B cell (primary cell): Measurements from ENCODE around the gene RHEBL1. TPM values are rescaled to one million over a fixed set of nuclear protein-coding genes. Genes with fewer than 3 reads are reported as not detected.

Source experiments
- ATAC-seq: fragments of 200-7000 bp; cut with Tn5 transposase; one replicate; pipeline ENCODE4 v1.10.0; 2021; ENCODE audit warnings: low read depth, mild to moderate bottlenecking, moderate number of reproducible peaks, moderate library complexity
- CTCF ChIA-PET: fragments of 350-600 bp; sonication (Branson Sonifier 250); formaldehyde crosslinking; loops from one replicate; lab custom pipeline; 2021; ENCODE audit warnings: antibody characterized with exemption, inconsistent platforms; lab: Charles Lee
- POLR2A ChIA-PET: fragments of 350-600 bp; sonication (Branson Sonifier 250); formaldehyde crosslinking; loops from one replicate; lab custom pipeline; 2021; ENCODE audit warnings: antibody characterized with exemption; lab: Charles Lee
- DNase-seq: peaks from one replicate; pipeline ENCODE4 v3.0.0; 2013
- H2AFZ ChIP-seq: 2 replicates; pipeline ENCODE4 v1.6.1; 2012; ENCODE audit warnings: mild to moderate bottlenecking, low read depth, low read length; ENCODE audit not compliant: insufficient read depth, poor library complexity, severe bottlenecking
- H3K27ac ChIP-seq, 2 donors: 1 replicate in 1 of 2; 2 replicates in 1 of 2; pipeline ENCODE4 v1.5.1; 2012 to 2013; ENCODE audit warnings: low read length in 2 of 2, mild to moderate bottlenecking in 2 of 2, moderate library complexity in 1 of 2
- H3K27me3 ChIP-seq, 4 experiments: fragments of 200-600 bp in 1 of 4; sonication (generic) in 1 of 4; replicated peaks in 1 of 4; 1 replicate in 2 of 4; 2 replicates in 2 of 4; pipeline versions ENCODE4 v1.6.1 to v1.7.0; 2013 to 2016; ENCODE audit warnings: low read length in 3 of 4, mild to moderate bottlenecking in 2 of 4, mixed read lengths in 1 of 4, moderate library complexity in 1 of 4; ENCODE audit not compliant: insufficient read depth in 4 of 4, control insufficient read depth in 3 of 4; ENCODE audit errors: control extremely low read depth in 1 of 4
- H3K36me3 ChIP-seq, 2 experiments: replicated peaks in 1 of 2; 1 replicate in 1 of 2; 2 replicates in 1 of 2; pipeline versions ENCODE4 v1.6.1 to v1.7.1; 2013; ENCODE audit warnings: low read length in 1 of 2; ENCODE audit not compliant: insufficient read depth in 2 of 2, control insufficient read depth in 1 of 2; ENCODE audit errors: control extremely low read depth in 1 of 2, extremely low read depth in 1 of 2
- H3K4me1 ChIP-seq, 2 donors: fragments of 200-600 bp in 1 of 2; sonication (generic) in 1 of 2; 1 replicate in 1 of 2; 2 replicates in 1 of 2; pipeline versions ENCODE4 v1.5.1 to v1.6.1; 2013 to 2017; ENCODE audit warnings: low read length in 2 of 2; ENCODE audit not compliant: control insufficient read depth in 2 of 2, insufficient read depth in 2 of 2
- H3K4me2 ChIP-seq: replicated peaks from 2 replicates; pipeline ENCODE3; 2012; ENCODE audit warnings: mild to moderate bottlenecking, low read depth, low read length; ENCODE audit not compliant: poor library complexity, severe bottlenecking
- H3K4me3 ChIP-seq, 5 experiments: fragments of 200-600 bp in 1 of 5; sonication (generic) in 1 of 5; 1 replicate in 3 of 5; 2 replicates in 2 of 5; pipeline versions ENCODE4 v1.5.1 to v1.7.0; 2011 to 2016; ENCODE audit warnings: low read length in 4 of 5, mild to moderate bottlenecking in 4 of 5, low read depth in 2 of 5, control low read depth in 1 of 5, moderate library complexity in 1 of 5; ENCODE audit not compliant: insufficient read depth in 1 of 5; ENCODE audit errors: control extremely low read depth in 1 of 5, extremely low read depth in 1 of 5
- H3K79me2 ChIP-seq: fragments of 200-600 bp; sonication (generic); one replicate; pipeline ENCODE4 v1.6.0; 2016; ENCODE audit warnings: low read length; ENCODE audit not compliant: control insufficient read depth, insufficient read depth
- H3K9ac ChIP-seq: fragments of 200-600 bp; sonication (generic); 2 replicates; pipeline ENCODE4 v1.6.1; 2017; ENCODE audit warnings: mild to moderate bottlenecking, low read length, moderate library complexity
- H3K9me3 ChIP-seq, 3 donors: one replicate each; pipeline versions ENCODE4 v1.6.1 to v1.7.1; 2013; ENCODE audit warnings: low read length in 2 of 3; ENCODE audit not compliant: control insufficient read depth in 2 of 3, insufficient read depth in 1 of 3; ENCODE audit errors: control extremely low read depth in 1 of 3
- H4K20me1 ChIP-seq: 2 replicates; pipeline ENCODE4 v1.6.0; 2012; ENCODE audit warnings: mild to moderate bottlenecking, low read length; ENCODE audit not compliant: insufficient read depth, control insufficient read depth, poor library complexity, severe bottlenecking
- H3K27ac Mint-ChIP-seq: one replicate; pipeline ENCODE4 v1.8.0; 2021; ENCODE audit warnings: mixed read lengths
- H3K27me3 Mint-ChIP-seq: one replicate; pipeline ENCODE4 v1.8.0; 2021; ENCODE audit warnings: mixed read lengths
- H3K4me1 Mint-ChIP-seq: one replicate; pipeline ENCODE4 v1.8.0; 2021; ENCODE audit warnings: mixed read lengths
- H3K4me3 Mint-ChIP-seq: one replicate; pipeline ENCODE4 v1.8.0; 2021; ENCODE audit warnings: mixed read lengths
- H3K9me3 Mint-ChIP-seq: one replicate; pipeline ENCODE4 v1.8.0; 2022; ENCODE audit warnings: mixed read lengths; ENCODE audit not compliant: insufficient read depth
- CTCF ChIP-seq: fragments of 200-600 bp; IDR thresholded peaks from one replicate; pipeline ENCODE4 v1.8.0; 2022; ENCODE audit warnings: antibody characterized with exemption, mild to moderate bottlenecking
- EZH2 ChIP-seq: IDR thresholded peaks from 2 replicates; pipeline ENCODE4 v1.6.1; 2012; ENCODE audit warnings: borderline replicate concordance, low read depth, mild to moderate bottlenecking, moderate library complexity, low read length; ENCODE audit not compliant: insufficient read depth, poor library complexity, severe bottlenecking
- WGBS: methylation state at CpG from one replicate; pipeline ENCODE4 v1.1.5; 2013; ENCODE audit warnings: missing lambda C conversion rate; ENCODE audit not compliant: insufficient coverage; 5-methylcytosine and 5-hydroxymethylcytosine counted together
- intact Hi-C: fragments of 100-400 bp; cut with micrococcal nuclease; formaldehyde crosslinking; loops from one replicate; pipeline ENCODE4 v1.10.0; 2022
- polyA plus RNA-seq: library from polyadenylated mRNA; depleted of rRNA; stranded (reverse); fragments of >200 nt; gene quantifications from 2 replicates; pipeline ENCODE4 v1.2.3, GENCODE V29; 2012
- total RNA-seq, 2 donors: library from RNA; stranded (reverse); fragments of 120-200 nt in 1 of 2; gene quantifications; 1 replicate in 1 of 2; 2 replicates in 1 of 2; pipeline versions ENCODE4 v1.2.3 to v1.2.4, GENCODE V29; 2013 to 2022

Gene RHEBL1
- total and polyA plus RNA-seq, 2 donors (not counting 1 experiment from before 2014, with no cell fraction given): 3.0 to 6.1 TPM

- Histone ChIP-seq H3K4me2 (no peak overlapping the region), H3K27ac (no peak overlapping the region), H3K9me3 (no peaks in the 10 kb centered on the region), H3K27me3 (no peaks in the 10 kb centered on the region), H3K4me1 (no peaks in the 10 kb centered on the region), H4K20me1 (peaks cover 54% of the 10 kb centered on the region), H3K79me2 (peaks cover 67% of the 10 kb centered on the region), H2AFZ (no peak overlapping the region), H3K36me3 (peaks cover 2 to 97% of the 10 kb centered on the region in 2 experiments), H3K9ac (no peak overlapping the region), H3K4me3 (no peak overlapping the region)
- intact Hi-C loops: no loop called here
- POLR2A ChIA-PET: no interaction called here
- no peak for ATAC-seq
- CTCF ChIA-PET: interaction anchor here (0.6 to 4.2 kb wide), 4 partner anchors 27 to 125 kb away, joined by 3 to 22 read pairs (median 4); partner anchors contain the start of gene PRKAG1
- WGBS: 98% methylated on average over 7 of the region's 12 CpGs
- Mint-ChIP-seq H3K27me3 (no peaks in the 10 kb centered on the region), H3K4me1 (peaks cover 2% of the 10 kb centered on the region), H3K4me3 (no peak overlapping the region), H3K9me3 (no peaks in the 10 kb centered on the region), H3K27ac (no peak overlapping the region)
- DNase-seq: no peak
- TF ChIP-seq CTCF (no peak), EZH2 (no peak)
These were observed 23.5 kb downstream of the RHEBL1 start for GRCh38 chr12:49046129-49046895.

- no peak overlapping the region for H3K27ac Mint-ChIP-seq
- H2AFZ ChIP-seq: no peak overlapping the region
- ChIA-PET POLR2A (no interaction called here), CTCF (interaction anchor here (0.7 to 4.2 kb wide), 9 partner anchors 9 to 191 kb away, joined by 3 to 25 read pairs (median 10); partner anchors contain the start of genes FKBP11 and RHEBL1)
- H3K27me3 ChIP-seq: no peaks in the 10 kb centered on the region
- no peak overlapping the region for H3K27ac ChIP-seq
- H3K4me3 Mint-ChIP-seq: no peak overlapping the region
- TF ChIP-seq EZH2: no peak
- no peak for TF ChIP-seq CTCF
- no peaks in the 10 kb centered on the region for H3K9me3 Mint-ChIP-seq
- ATAC-seq (no peak), DNase-seq (no peak)
- peaks cover 51% of the 10 kb centered on the region for H3K79me2 ChIP-seq
- intact Hi-C loops: no loop called here
- H3K4me3 ChIP-seq: no peak overlapping the region
- H3K27me3 Mint-ChIP-seq: no peaks in the 10 kb centered on the region
- H4K20me1 ChIP-seq: peaks cover 49% of the 10 kb centered on the region
- 100% methylated on average over 12 of the region's 12 CpGs for WGBS
- H3K9me3 ChIP-seq: no peaks in the 10 kb centered on the region
- peaks cover 2 to 96% of the 10 kb centered on the region in 2 experiments for H3K36me3 ChIP-seq
- no peaks in the 10 kb centered on the region for H3K4me1 ChIP-seq
- H3K4me2 ChIP-seq: no peak overlapping the region
- peaks cover 2% of the 10 kb centered on the region for H3K4me1 Mint-ChIP-seq
- no peak overlapping the region for H3K9ac ChIP-seq
These were observed 25.1 kb downstream of the RHEBL1 start for GRCh38 chr12:49044660-49045059.
